T-helper 2 cell treated with Interferon-gamma antibody and Interleukin-4, amounts not matched to agents 100 ng/mL and 5 ng/mL, for 36 hours (primary cell): ENCODE results near the gene GH2. TPM values are rescaled to one million over a fixed set of nuclear protein-coding genes. Genes with fewer than 3 reads are reported as not detected.

Source experiments
- total RNA-seq: library from RNA; stranded (reverse); gene quantifications from 2 replicates; pipeline ENCODE4 v1.2.3, GENCODE V29; 2022

GH2 gene
- total RNA-seq, 1 donor from 2014 or later: not detected

Other genes starting within 250 kb of the GH2 start
- gene LIMD2, start 181.8 kb downstream of the GH2 start, total RNA-seq: 457 and 470 TPM in 2 replicates
- gene STRADA, start 140.1 kb downstream of the GH2 start, total RNA-seq: 54.1 and 54.8 TPM in 2 replicates
- gene CCDC47, start 108.3 kb downstream of the GH2 start, total RNA-seq: 63.4 and 63.8 TPM in 2 replicates
- 123 and 129 TPM in 2 replicates for gene DDX42, start 107.8 kb downstream of the GH2 start, total RNA-seq
- 158 and 166 TPM in 2 replicates for gene PSMC5, start 54.5 kb downstream of the GH2 start, total RNA-seq
- 57.2 and 63.6 TPM in 2 replicates for gene FTSJ3, start 54.3 kb downstream of the GH2 start, total RNA-seq
- gene SMARCD2, start 39.3 kb downstream of the GH2 start, total RNA-seq: 138 and 139 TPM in 2 replicates
- gene CSH2, start 8.3 kb downstream of the GH2 start, total RNA-seq: not detected in 2 replicates
- gene CSH1, start 14.6 kb upstream of the GH2 start, total RNA-seq: not detected in 2 replicates
- not detected in 2 replicates for gene CSHL1, start 29.3 kb upstream of the GH2 start, total RNA-seq
- gene GH1, start 36.9 kb upstream of the GH2 start, total RNA-seq: 0.50 TPM in 1 of 2 replicates, not detected in the other
- 38.3 and 41.0 TPM in 2 replicates for gene CD79B, start 50.4 kb upstream of the GH2 start, total RNA-seq
- 0.02 and 0.05 TPM in 2 replicates for gene SCN4A, start 91.0 kb upstream of the GH2 start, total RNA-seq
- 1.5 and 1.8 TPM in 2 replicates for gene PRR29, start 116.4 kb upstream of the GH2 start, total RNA-seq
- 98.1 and 98.9 TPM in 2 replicates for gene ICAM2, start 138.7 kb upstream of the GH2 start, total RNA-seq
- 117 and 127 TPM in 2 replicates for gene ERN1, start 248.2 kb upstream of the GH2 start, total RNA-seq